K562 (cell line): ENCODE measurements around the gene ETHE1. TPM values are rescaled to one million over a fixed set of nuclear protein-coding genes. Genes with fewer than 3 reads are reported as not detected.

ENCODE experiments used
- ATAC-seq: fragments of 200-7000 bp; cut with Tn5 transposase; 3 replicates; pipeline ENCODE4 v1.9.1; 2020; ENCODE audit warnings: moderate library complexity
- BruUV-seq: library from RNA; stranded (reverse); fragments of 400-500 nt; replicated peaks from 2 replicates; lab custom pipeline; 2021; lab: Mats Ljungman, UMichigan
- CTCF ChIA-PET: fragments of 300-600 bp; formaldehyde crosslinking; extraction: SDS; loops from one replicate; lab custom pipeline; 2021; ENCODE audit warnings: low intra/inter-chr PET ratio; lab: Yijun Ruan, JAX
- POLR2A ChIA-PET: fragments of 300-600, 350-650 bp; sonication (Branson Sonifier 250); formaldehyde crosslinking; extraction: SDS; loops from one replicate; lab custom pipeline; 2021; ENCODE audit warnings: antibody characterized with exemption, inconsistent platforms; lab: Yijun Ruan, JAX
- DNase-seq, 4 experiments: peaks; one replicate each; pipeline versions ENCODE4 v3.0.0 to v3.0.0-alpha.2; 2011 to 2018; ENCODE audit warnings: low spot score in 3 of 4, mixed read lengths in 3 of 4; ENCODE audit errors: extremely low read depth in 1 of 4
- FAIRE-seq: peaks from 2 replicates; lab custom pipeline; 2011; peaks lifted over from hg19 to GRCh38; lab: Jason Lieb, UNC
- H2AFZ ChIP-seq: 2 replicates; pipeline ENCODE4 v1.6.0; 2011; ENCODE audit warnings: low read depth, low read length, control low read depth, inconsistent platforms
- H3K27ac ChIP-seq: fragments of 200-600 bp; 3 replicates; pipeline ENCODE4 v1.8.0; 2011; ENCODE audit warnings: low read depth, mild to moderate bottlenecking, control low read depth, inconsistent platforms, low read length, moderate library complexity, mixed read lengths; ENCODE audit errors: extremely low read depth
- H3K27me3 ChIP-seq, 2 experiments: fragments of 300-600 bp in 1 of 2; 2 replicates in 1 of 2; 3 replicates in 1 of 2; pipeline versions ENCODE4 v1.6.0 to v1.8.0; 2011; ENCODE audit warnings: inconsistent platforms in 2 of 2, low read length in 2 of 2, mild to moderate bottlenecking in 1 of 2, mixed read lengths in 1 of 2, moderate library complexity in 1 of 2; ENCODE audit not compliant: control insufficient read depth in 2 of 2, insufficient read depth in 2 of 2
- H3K36me3 ChIP-seq: fragments of 300-600 bp; 3 replicates; pipeline ENCODE4 v1.8.0; 2011; ENCODE audit warnings: mild to moderate bottlenecking, low read length, inconsistent platforms; ENCODE audit not compliant: control insufficient read depth, insufficient read depth
- H3K4me1 ChIP-seq, 2 experiments: fragments of 200-600 bp in 1 of 2; replicated peaks in 1 of 2; 2 replicates in 1 of 2; 3 replicates in 1 of 2; pipeline versions ENCODE4 v1.5.1 to v1.8.0; 2011; ENCODE audit warnings: inconsistent platforms in 2 of 2, low read length in 2 of 2, mild to moderate bottlenecking in 1 of 2, mixed read lengths in 1 of 2, moderate library complexity in 1 of 2; ENCODE audit not compliant: control insufficient read depth in 2 of 2, insufficient read depth in 2 of 2
- H3K4me2 ChIP-seq: 2 replicates; pipeline ENCODE4 v1.6.1; 2011; ENCODE audit warnings: low read length, control low read depth, inconsistent platforms, mixed read lengths; ENCODE audit not compliant: insufficient read depth
- H3K4me3 ChIP-seq: fragments of 200-600 bp; sonication (generic), shearing (Covaris generic); 2 replicates; pipeline ENCODE4 v1.5.1; 2016; ENCODE audit warnings: control low read depth, inconsistent platforms
- H3K79me2 ChIP-seq: fragments of 200-600 bp; 3 replicates; pipeline ENCODE4 v1.8.0; 2011; ENCODE audit warnings: low read length, inconsistent platforms; ENCODE audit not compliant: control insufficient read depth, insufficient read depth
- H3K9ac ChIP-seq, 2 experiments: 2 replicates each; pipeline versions ENCODE4 v1.6.0 to v1.6.1; 2011; ENCODE audit warnings: low read depth in 2 of 2, low read length in 2 of 2, control low read depth in 1 of 2, inconsistent platforms in 1 of 2, mild to moderate bottlenecking in 1 of 2, mixed read lengths in 1 of 2; ENCODE audit not compliant: insufficient read depth in 1 of 2
- H3K9me1 ChIP-seq: one replicate; pipeline ENCODE4 v1.6.0; 2011; ENCODE audit warnings: inconsistent platforms, mild to moderate bottlenecking, low read length, moderate library complexity; ENCODE audit not compliant: control insufficient read depth, insufficient read depth
- H3K9me3 ChIP-seq: replicated peaks from 2 replicates; pipeline ENCODE4 v1.5.1; 2011; ENCODE audit warnings: low read depth, low read length, inconsistent platforms; ENCODE audit not compliant: control insufficient read depth, insufficient read depth
- H4K20me1 ChIP-seq: replicated peaks from 2 replicates; pipeline ENCODE4 v1.6.1; 2011; ENCODE audit warnings: low read length, inconsistent platforms, mixed read lengths; ENCODE audit not compliant: control insufficient read depth, insufficient read depth
- BRD4 ChIP-seq: fragments of 200-600 bp; sonication (generic); IDR thresholded peaks from 2 replicates; pipeline ENCODE4 v1.6.1; 2017; ENCODE audit warnings: inconsistent platforms
- JUND ChIP-seq, 2 experiments: IDR thresholded peaks; 2 replicates in 1 of 2; 3 replicates in 1 of 2; pipeline ENCODE4 v1.6.1; 2011; ENCODE audit warnings: borderline replicate concordance in 2 of 2, low read depth in 2 of 2, low read length in 2 of 2, improper control_type of control experiment in 1 of 2, missing biosample characterization in 1 of 2, missing genetic modification characterization in 1 of 2, missing genetic modification reagents in 1 of 2
- MYC ChIP-seq, 2 experiments: fragments of 250-450 bp in 1 of 2; sonication (Bioruptor Pico) in 1 of 2; IDR thresholded peaks; 2 replicates each; pipeline versions ENCODE4 v1.5.1 to v1.6.1; 2012 to 2021; ENCODE audit warnings: low read depth in 2 of 2, borderline replicate concordance in 1 of 2, improper control_type of control experiment in 1 of 2, low read length in 1 of 2, mild to moderate bottlenecking in 1 of 2, moderate library complexity in 1 of 2
- NFYB ChIP-seq: IDR thresholded peaks from 2 replicates; pipeline ENCODE4 v1.6.1; 2011; ENCODE audit warnings: mild to moderate bottlenecking, moderate library complexity; ENCODE audit not compliant: insufficient read length; ENCODE audit errors: extremely low read depth
- SPI1 ChIP-seq: IDR thresholded peaks from 2 replicates; pipeline ENCODE4 v1.6.1; 2011; ENCODE audit warnings: low read depth, low read length, control low read depth, borderline replicate concordance
- TRIM28 ChIP-seq: fragments of 450-650 bp; IDR thresholded peaks from 2 replicates; pipeline ENCODE4 v1.6.1; 2017
- ZNF143 ChIP-seq: sonication (generic); formaldehyde crosslinking; IDR thresholded peaks from 2 replicates; pipeline ENCODE4 v1.9.0; 2022; ENCODE audit warnings: mild to moderate bottlenecking, missing genetic modification reagents
- ZNF764 ChIP-seq: fragments of 250-450 bp; sonication (Bioruptor Pico); IDR thresholded peaks from 2 replicates; pipeline ENCODE4 v1.4.0; 2020; ENCODE audit warnings: low read depth, mild to moderate bottlenecking, moderate library complexity
- WGBS: fragments of 100-300 bp; shearing (Covaris generic); methylation state at CpG from one replicate; pipeline ENCODE4 v1.1.6; 2016; ENCODE audit warnings: low coverage, mixed read lengths; ENCODE audit not compliant: insufficient coverage; ENCODE audit errors: missing lambda C conversion rate; 5-methylcytosine and 5-hydroxymethylcytosine counted together
- in situ Hi-C: fragments of 300-500 bp; cut with MboI; formaldehyde crosslinking; loops from 4 replicates; pipeline ENCODE4 v1.15.0; 2018; ENCODE audit warnings: inconsistent platforms, mixed read lengths
- intact Hi-C: fragments of 100-400 bp; cut with micrococcal nuclease; formaldehyde crosslinking; loops from 2 replicates; pipeline ENCODE4 v1.14.2; 2022
- polyA plus RNA-seq, 8 experiments: library from polyadenylated mRNA; depleted of rRNA in 4 of 8; stranded (reverse) in 5 of 8; unstranded in 3 of 8; fragments of >200 nt; fragmentation: Nextera tagmentation in 2 of 8; fragmentation: Illumina TruSeq in 1 of 8; extraction: Ambion mirVana in 2 of 8; extraction: Trizol in 1 of 8; gene quantifications; 2 replicates each; pipeline versions ENCODE4 v1.2.1 to v1.2.3, GENCODE V29; 2011 to 2014; ENCODE audit warnings: inconsistent platforms in 1 of 8, missing spikeins in 1 of 8
- total RNA-seq, 7 experiments: library from RNA; depleted of rRNA in 6 of 7; stranded (reverse); fragments of >200 nt in 6 of 7; fragmentation: Illumina TruSeq in 2 of 7; extraction: Trizol in 2 of 7; gene quantifications; 2 replicates each; pipeline versions ENCODE4 v1.2.1 to v1.2.3, GENCODE V29; 2011 to 2021; ENCODE audit warnings: low replicate concordance in 1 of 7
- TF ChIP-seq, protein P1 (sequence below): fragments of 450-650 bp; formaldehyde crosslinking; conservative IDR thresholded peaks from 2 replicates; pipeline ENCODE4 v1.4.0; 2022; ENCODE audit warnings: mild to moderate bottlenecking, missing genetic modification characterization
- TF ChIP-seq, protein P2 (sequence below): IDR thresholded peaks from 2 replicates; pipeline ENCODE4 v1.6.1; 2011; ENCODE audit warnings: borderline replicate concordance, low read depth, mild to moderate bottlenecking, moderate library complexity, low read length; ENCODE audit not compliant: insufficient read depth, poor library complexity, severe bottlenecking
- TF ChIP-seq, protein P3 (sequence below): fragments of 250-450 bp; sonication (Bioruptor Pico); IDR thresholded peaks from 2 replicates; pipeline ENCODE4 v1.5.0; 2021
- TF ChIP-seq, protein P4 (sequence below): IDR thresholded peaks from 2 replicates; pipeline ENCODE4 v1.6.1; 2011; ENCODE audit not compliant: insufficient read length; ENCODE audit errors: extremely low read depth
- TF ChIP-seq, protein P5 (sequence below): fragments of 250-450 bp; sonication (Bioruptor Pico); IDR thresholded peaks from 2 replicates; pipeline ENCODE4 v1.9.0; 2021; ENCODE audit warnings: mild to moderate bottlenecking, inconsistent platforms

ETHE1 gene
- total and polyA plus RNA-seq, 9 of the 15 experiments (the other 6 are each of a cell fraction or from before 2014, with no cell fraction given), result 2.9 to 21.0 (median 10.2) TPM

DNA sequence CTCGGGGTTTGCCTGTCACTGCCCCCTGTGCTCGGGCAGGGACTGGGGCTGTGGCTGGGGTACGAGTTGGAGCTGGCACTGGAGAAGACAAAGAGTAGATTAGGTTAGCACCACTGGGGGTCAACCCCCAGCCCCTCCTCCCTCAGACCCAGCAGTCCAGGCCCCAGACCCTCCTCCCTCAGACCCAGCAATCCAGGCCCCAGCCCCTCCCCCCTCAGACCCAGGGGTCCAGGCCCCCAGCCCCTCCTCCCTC is 25.1 kb upstream of the ETHE1 start:
- no peak for DNase-seq
- in situ Hi-C loops, result no loop called here
- no peaks in the 10 kb centered on the region for H3K9me1 ChIP-seq
- H3K27ac ChIP-seq, result no peak overlapping the region
- no peak for ATAC-seq
- no peak for FAIRE-seq
- no peak overlapping the region for H2AFZ ChIP-seq
- 80% methylated on average over 3 of the region's 3 CpGs for WGBS
- no peaks in the 10 kb centered on the region for H3K9me3 ChIP-seq
- no peaks in the 10 kb centered on the region for H3K79me2 ChIP-seq
- no peak overlapping the region for H3K9ac ChIP-seq
- intact Hi-C loops, result loop anchor here (10.0 kb wide), 1 partner anchor 73 kb away; no protein-coding TSS in a partner anchor
- no peaks in the 10 kb centered on the region for H3K27me3 ChIP-seq
- H4K20me1 ChIP-seq, result no peaks in the 10 kb centered on the region
- no peak overlapping the region for H3K4me2 ChIP-seq
- peaks cover 53% of the 10 kb centered on the region; the same call in 2 of the 3 replicates for H3K36me3 ChIP-seq
- no peak overlapping the region for H3K4me3 ChIP-seq
- no TSS peak for BruUV-seq
- ChIA-PET CTCF (no interaction called here), POLR2A (interaction anchor here (0.9 kb wide), 1 partner anchor 26 kb away, joined by 3 read pairs; no protein-coding TSS in a partner anchor)
- H3K4me1 ChIP-seq, result peaks cover 0 to 8% of the 10 kb centered on the region in 2 experiments; a peak in 2 of 5 replicates
- TF ChIP-seq, protein P1, sequence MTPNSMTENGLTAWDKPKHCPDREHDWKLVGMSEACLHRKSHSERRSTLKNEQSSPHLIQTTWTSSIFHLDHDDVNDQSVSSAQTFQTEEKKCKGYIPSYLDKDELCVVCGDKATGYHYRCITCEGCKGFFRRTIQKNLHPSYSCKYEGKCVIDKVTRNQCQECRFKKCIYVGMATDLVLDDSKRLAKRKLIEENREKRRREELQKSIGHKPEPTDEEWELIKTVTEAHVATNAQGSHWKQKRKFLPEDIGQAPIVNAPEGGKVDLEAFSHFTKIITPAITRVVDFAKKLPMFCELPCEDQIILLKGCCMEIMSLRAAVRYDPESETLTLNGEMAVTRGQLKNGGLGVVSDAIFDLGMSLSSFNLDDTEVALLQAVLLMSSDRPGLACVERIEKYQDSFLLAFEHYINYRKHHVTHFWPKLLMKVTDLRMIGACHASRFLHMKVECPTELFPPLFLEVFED (CRISPR knock-in tag), result no peak
- no peak for TF ChIP-seq TRIM28
- TF ChIP-seq, protein P2, sequence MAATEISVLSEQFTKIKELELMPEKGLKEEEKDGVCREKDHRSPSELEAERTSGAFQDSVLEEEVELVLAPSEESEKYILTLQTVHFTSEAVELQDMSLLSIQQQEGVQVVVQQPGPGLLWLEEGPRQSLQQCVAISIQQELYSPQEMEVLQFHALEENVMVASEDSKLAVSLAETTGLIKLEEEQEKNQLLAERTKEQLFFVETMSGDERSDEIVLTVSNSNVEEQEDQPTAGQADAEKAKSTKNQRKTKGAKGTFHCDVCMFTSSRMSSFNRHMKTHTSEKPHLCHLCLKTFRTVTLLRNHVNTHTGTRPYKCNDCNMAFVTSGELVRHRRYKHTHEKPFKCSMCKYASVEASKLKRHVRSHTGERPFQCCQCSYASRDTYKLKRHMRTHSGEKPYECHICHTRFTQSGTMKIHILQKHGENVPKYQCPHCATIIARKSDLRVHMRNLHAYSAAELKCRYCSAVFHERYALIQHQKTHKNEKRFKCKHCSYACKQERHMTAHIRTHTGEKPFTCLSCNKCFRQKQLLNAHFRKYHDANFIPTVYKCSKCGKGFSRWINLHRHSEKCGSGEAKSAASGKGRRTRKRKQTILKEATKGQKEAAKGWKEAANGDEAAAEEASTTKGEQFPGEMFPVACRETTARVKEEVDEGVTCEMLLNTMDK, result no peak
- TF ChIP-seq JUND (IDR thresholded peaks at IDR 0.05; ENCODE audit: borderline replicate concordance, low read depth, low read length), result no peak
- no peak for TF ChIP-seq JUND (tag; IDR thresholded peaks at IDR 0.05; ENCODE audit: borderline replicate concordance, low read depth, low read length)
- TF ChIP-seq SPI1, result no peak
- TF ChIP-seq ZNF143 (CRISPR knock-in tag), result no peak
- TF ChIP-seq MYC (IDR thresholded peaks at IDR 0.05; ENCODE audit: low read depth, low read length), result no peak
- no peak for TF ChIP-seq MYC (CRISPR knock-in tag; IDR thresholded peaks at IDR 0.05; ENCODE audit: borderline replicate concordance, low read depth)
- TF ChIP-seq, protein P3, sequence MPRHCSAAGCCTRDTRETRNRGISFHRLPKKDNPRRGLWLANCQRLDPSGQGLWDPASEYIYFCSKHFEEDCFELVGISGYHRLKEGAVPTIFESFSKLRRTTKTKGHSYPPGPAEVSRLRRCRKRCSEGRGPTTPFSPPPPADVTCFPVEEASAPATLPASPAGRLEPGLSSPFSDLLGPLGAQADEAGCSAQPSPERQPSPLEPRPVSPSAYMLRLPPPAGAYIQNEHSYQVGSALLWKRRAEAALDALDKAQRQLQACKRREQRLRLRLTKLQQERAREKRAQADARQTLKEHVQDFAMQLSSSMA, result no peak
- TF ChIP-seq ZNF764 (CRISPR knock-in tag), result no peak
- TF ChIP-seq, protein P4, sequence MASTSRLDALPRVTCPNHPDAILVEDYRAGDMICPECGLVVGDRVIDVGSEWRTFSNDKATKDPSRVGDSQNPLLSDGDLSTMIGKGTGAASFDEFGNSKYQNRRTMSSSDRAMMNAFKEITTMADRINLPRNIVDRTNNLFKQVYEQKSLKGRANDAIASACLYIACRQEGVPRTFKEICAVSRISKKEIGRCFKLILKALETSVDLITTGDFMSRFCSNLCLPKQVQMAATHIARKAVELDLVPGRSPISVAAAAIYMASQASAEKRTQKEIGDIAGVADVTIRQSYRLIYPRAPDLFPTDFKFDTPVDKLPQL, result no peak
- no peak for TF ChIP-seq BRD4
- no peak for TF ChIP-seq NFYB
- TF ChIP-seq, protein P5, sequence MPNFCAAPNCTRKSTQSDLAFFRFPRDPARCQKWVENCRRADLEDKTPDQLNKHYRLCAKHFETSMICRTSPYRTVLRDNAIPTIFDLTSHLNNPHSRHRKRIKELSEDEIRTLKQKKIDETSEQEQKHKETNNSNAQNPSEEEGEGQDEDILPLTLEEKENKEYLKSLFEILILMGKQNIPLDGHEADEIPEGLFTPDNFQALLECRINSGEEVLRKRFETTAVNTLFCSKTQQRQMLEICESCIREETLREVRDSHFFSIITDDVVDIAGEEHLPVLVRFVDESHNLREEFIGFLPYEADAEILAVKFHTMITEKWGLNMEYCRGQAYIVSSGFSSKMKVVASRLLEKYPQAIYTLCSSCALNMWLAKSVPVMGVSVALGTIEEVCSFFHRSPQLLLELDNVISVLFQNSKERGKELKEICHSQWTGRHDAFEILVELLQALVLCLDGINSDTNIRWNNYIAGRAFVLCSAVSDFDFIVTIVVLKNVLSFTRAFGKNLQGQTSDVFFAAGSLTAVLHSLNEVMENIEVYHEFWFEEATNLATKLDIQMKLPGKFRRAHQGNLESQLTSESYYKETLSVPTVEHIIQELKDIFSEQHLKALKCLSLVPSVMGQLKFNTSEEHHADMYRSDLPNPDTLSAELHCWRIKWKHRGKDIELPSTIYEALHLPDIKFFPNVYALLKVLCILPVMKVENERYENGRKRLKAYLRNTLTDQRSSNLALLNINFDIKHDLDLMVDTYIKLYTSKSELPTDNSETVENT, result no peak
